Activated naive CD4-positive, alpha-beta T cell treated with anti-CD3 and anti-CD28 coated beads, Interleukin-2, amount 10 ng/mL, durations not matched to agents 7 days and 5 days (primary cell): ENCODE measurements around the gene TFPT.
"Not testable (repeated sequence)": the region's sequence is repeated elsewhere in the genome, so short reads cannot be mapped to it uniquely, and the experiment has no call there.

Source experiments
- CTCF ChIA-PET: fragments of 350-600 bp; sonication (Branson Sonifier 250); formaldehyde crosslinking; loops from one replicate; lab custom pipeline; 2021; ENCODE audit warnings: antibody characterized with exemption; lab: Charles Lee
- DNase-seq: peaks from one replicate; pipeline ENCODE4 v3.0.0-alpha.2; 2020
- H3K27ac Mint-ChIP-seq: one replicate; pipeline ENCODE4 v1.8.0; 2021; ENCODE audit warnings: mild to moderate bottlenecking, moderate library complexity, mixed read lengths
- H3K27me3 Mint-ChIP-seq: one replicate; pipeline ENCODE4 v1.8.0; 2021; ENCODE audit warnings: mild to moderate bottlenecking, mixed read lengths
- H3K36me3 Mint-ChIP-seq: one replicate; pipeline ENCODE4 v1.8.0; 2021; ENCODE audit warnings: mixed read lengths
- H3K4me1 Mint-ChIP-seq: one replicate; pipeline ENCODE4 v1.8.0; 2021; ENCODE audit warnings: mixed read lengths
- H3K4me3 Mint-ChIP-seq: one replicate; pipeline ENCODE4 v1.8.0; 2021; ENCODE audit warnings: mild to moderate bottlenecking, moderate library complexity, mixed read lengths
- H3K9me3 Mint-ChIP-seq: one replicate; pipeline ENCODE4 v1.8.0; 2021; ENCODE audit warnings: mixed read lengths

TFPT gene

GRCh38 chr19:54121259-54121658 lies 5.8 kb upstream of the TFPT start:
- Mint-ChIP-seq H3K36me3 (peaks cover 26% of the 10 kb centered on the region), H3K4me1 (peaks cover 18% of the 10 kb centered on the region), H3K27me3 (no peaks in the 10 kb centered on the region), H3K4me3 (no peak overlapping the region), H3K27ac (no peak overlapping the region), H3K9me3 (no peaks in the 10 kb centered on the region)
- CTCF ChIA-PET: no interaction called here
- no peak for DNase-seq

GRCh38 chr19:54114340-54115108 lies 933 bp downstream of the TFPT start:
- Mint-ChIP-seq H3K36me3 (peaks cover 32% of the 10 kb centered on the region), H3K4me3 (peak overlapping the region; percentile 85), H3K9me3 (no peaks in the 10 kb centered on the region), H3K27ac (peak overlapping the region; percentile 86), H3K27me3 (no peaks in the 10 kb centered on the region), H3K4me1 (peaks cover 48% of the 10 kb centered on the region)
- DNase-seq: peak; percentile 83
- CTCF ChIA-PET: no interaction called here

DNA sequence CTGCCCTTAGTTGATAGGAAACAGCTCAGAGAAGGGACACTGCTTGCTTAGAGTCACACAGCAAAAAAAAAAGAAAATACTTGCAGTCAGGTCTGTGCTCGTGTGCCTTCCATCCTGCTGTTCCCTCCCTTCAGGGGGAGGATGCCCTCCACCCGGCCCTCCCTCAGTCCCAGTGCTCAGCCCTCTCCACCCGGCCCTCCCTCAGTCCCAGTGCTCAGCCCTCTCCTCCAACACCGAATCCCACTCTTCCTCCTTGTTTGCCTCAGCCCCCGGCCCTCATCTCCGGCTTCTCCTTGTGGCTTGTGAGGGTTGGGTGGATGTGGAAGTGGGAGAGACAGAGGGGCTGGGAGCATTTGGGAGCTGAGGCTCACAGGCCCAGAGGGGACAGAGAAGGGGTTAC lies 5.8 kb downstream of the TFPT start:
- Mint-ChIP-seq H3K9me3 (no peaks in the 10 kb centered on the region), H3K27me3 (no peaks in the 10 kb centered on the region), H3K36me3 (peaks cover 51% of the 10 kb centered on the region), H3K4me3 (no peak overlapping the region), H3K27ac (no peak overlapping the region), H3K4me1 (peaks cover 31% of the 10 kb centered on the region)
- DNase-seq: no peak
- CTCF ChIA-PET: no interaction called here

DNA sequence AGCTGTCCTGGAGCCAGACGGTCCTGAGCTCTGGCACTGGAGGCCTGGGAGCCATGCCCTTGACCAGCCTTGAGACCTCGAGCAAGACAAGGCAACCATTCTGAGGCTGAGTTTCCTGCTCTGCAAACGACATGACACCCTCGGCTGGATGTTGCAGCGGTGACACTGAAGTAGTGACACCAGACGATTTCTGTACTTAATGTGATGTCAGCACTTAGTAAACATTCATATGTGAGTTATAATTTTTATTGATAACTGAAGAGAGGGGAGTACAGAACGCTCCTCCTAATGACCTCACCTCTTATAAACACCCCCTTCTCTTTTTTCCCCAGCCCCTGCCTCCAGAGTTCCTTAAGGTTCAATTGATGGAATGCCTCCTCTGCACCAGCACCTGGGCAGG lies 7.0 kb downstream of the TFPT start:
- CTCF ChIA-PET: no interaction called here
- Mint-ChIP-seq H3K4me1 (peaks cover 26% of the 10 kb centered on the region), H3K36me3 (peaks cover 43% of the 10 kb centered on the region), H3K27me3 (no peaks in the 10 kb centered on the region), H3K9me3 (no peaks in the 10 kb centered on the region), H3K27ac (no peak overlapping the region), H3K4me3 (no peak overlapping the region)
- DNase-seq: no peak

DNA sequence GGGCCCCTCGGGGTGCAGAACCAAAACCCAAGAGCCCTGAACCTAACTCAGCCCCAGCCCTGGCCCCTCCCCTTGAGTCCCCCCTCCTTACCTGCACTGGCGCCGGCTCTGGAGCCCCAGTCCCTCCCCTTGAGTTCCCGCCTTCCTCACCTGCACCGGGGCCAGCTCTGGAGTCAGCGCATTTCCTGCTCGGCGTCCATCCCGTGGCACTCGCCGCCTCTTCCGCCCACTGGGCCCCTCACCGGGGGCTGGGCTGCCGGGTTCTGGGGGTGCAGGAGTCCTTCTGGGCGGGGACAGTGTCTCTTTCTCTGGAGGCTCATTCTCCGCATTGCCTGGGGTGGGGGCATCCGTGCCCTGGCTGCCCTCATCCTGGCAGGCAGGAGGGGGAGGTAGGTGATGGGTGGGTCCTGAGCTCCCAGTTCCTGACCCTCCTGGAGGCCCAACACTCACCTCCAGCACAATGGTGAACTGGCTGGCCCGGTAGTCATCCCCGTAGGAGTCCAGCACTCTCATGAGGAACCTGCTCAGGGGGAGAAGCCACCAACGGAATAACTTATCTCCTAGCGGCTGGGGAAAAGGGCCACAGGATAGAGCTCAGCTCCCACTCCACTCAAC lies 7.5 kb downstream of the TFPT start:
- H3K36me3 Mint-ChIP-seq: peaks cover 41% of the 10 kb centered on the region
- no peak overlapping the region for H3K4me3 Mint-ChIP-seq

DNA sequence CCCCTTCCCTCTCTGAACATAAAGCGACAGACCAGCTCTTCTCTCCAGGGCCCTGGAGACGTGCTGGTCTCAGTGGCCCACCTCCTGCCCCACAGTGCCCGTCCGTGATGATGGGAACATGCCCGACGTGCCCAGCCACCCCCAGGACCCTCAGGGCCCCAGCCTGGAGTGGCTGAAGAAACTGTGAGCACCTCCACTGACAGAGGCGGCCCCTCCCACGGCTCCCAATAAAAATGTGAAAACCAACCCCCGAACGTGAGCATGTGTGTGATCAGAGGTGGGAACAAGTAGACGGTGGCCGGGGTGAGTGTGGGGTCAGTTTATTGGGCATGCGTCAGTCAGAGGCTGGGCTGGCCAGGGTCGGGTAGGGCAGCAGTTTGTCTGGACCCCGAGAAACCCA lies 8.7 kb downstream of the TFPT start:
- peaks cover 32% of the 10 kb centered on the region for H3K4me1 Mint-ChIP-seq
- H3K4me3 Mint-ChIP-seq: no peak overlapping the region
- no peak overlapping the region for H3K27ac Mint-ChIP-seq
- CTCF ChIA-PET: no interaction called here
- H3K36me3 Mint-ChIP-seq: peaks cover 40% of the 10 kb centered on the region
- DNase-seq: no peak
- H3K27me3 Mint-ChIP-seq: no peaks in the 10 kb centered on the region
- H3K9me3 Mint-ChIP-seq: no peaks in the 10 kb centered on the region

More for the DNA sequence above, 7.5 kb downstream of the TFPT start:
- no peak overlapping the region for H3K27ac Mint-ChIP-seq
- CTCF ChIA-PET: no interaction called here
- H3K27me3 Mint-ChIP-seq: no peaks in the 10 kb centered on the region
- peaks cover 26% of the 10 kb centered on the region for H3K4me1 Mint-ChIP-seq
- H3K9me3 Mint-ChIP-seq: no peaks in the 10 kb centered on the region
- no peak for DNase-seq

DNA sequence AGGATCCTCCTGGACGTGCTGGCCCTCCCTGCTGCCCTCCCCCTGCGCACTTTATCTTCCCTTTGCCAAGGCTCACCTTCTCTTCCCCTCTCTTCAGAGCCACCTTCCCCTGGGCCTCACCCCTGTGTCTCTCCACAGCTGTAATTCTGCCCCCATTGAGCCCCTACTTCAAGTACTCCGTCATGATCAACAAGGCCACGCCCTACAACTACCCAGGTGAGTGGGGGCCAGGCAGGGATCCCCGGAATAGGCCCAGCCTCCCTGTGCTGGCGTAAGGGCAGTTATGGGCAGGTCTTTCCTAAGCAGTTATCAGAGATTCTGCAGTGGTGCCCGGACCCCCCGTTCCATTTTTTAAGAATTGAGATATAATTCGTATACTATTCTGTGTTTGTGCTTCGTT lies 9.7 kb downstream of the TFPT start:
- no peaks in the 10 kb centered on the region for H3K9me3 Mint-ChIP-seq
- H3K27me3 Mint-ChIP-seq: no peaks in the 10 kb centered on the region
- CTCF ChIA-PET: no interaction called here
- peaks cover 37% of the 10 kb centered on the region for H3K36me3 Mint-ChIP-seq
- peaks cover 31% of the 10 kb centered on the region for H3K4me1 Mint-ChIP-seq
- H3K27ac Mint-ChIP-seq: peak overlapping the region; percentile 62
- DNase-seq: no peak
- H3K4me3 Mint-ChIP-seq: no peak overlapping the region

GRCh38 chr19:54104998-54105715 lies 10.3 kb downstream of the TFPT start:
- peaks cover 28% of the 10 kb centered on the region for H3K4me1 Mint-ChIP-seq
- CTCF ChIA-PET: no interaction called here
- DNase-seq: no peak
- no peak overlapping the region for H3K4me3 Mint-ChIP-seq
- no peak overlapping the region for H3K27ac Mint-ChIP-seq
- peaks cover 5% of the 10 kb centered on the region for H3K27me3 Mint-ChIP-seq
- H3K36me3 Mint-ChIP-seq: peaks cover 32% of the 10 kb centered on the region
- no peaks in the 10 kb centered on the region for H3K9me3 Mint-ChIP-seq

DNA sequence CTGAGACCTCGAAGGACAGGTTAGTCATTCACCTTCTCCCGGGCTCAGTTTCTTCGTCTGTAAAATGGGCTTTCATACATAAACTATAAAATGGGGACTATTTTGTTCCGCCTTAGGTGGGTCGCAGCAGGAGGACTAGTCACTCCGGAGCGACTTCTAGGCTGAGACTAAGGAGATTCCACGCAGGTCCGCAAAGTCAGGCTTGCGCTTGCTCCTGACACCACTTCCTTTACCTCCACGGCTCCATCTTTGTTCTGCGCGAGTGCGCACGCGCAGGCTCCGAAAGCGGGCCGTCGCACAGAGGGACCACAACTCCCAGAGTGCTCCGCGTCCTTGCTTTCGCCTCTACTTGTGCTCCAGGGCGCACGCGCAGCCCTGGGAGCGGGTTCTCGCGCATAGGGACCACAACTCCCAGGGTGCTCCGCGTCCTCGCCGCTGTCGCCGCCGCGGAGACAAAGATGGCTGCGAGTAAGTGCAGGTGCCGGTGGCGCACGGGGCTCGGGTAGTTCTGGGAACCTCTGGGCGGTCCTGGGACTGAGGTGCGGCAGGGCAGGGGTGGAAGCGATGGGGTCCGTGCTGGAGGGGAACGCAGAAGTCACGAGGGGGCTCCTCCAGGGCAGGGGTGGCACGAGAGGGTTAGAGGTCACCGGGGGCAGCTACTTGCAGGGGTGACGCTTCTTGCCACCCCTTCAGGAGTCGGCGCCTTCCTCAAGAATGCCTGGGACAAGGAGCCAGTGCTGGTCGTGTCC lies 12.9 kb downstream of the TFPT start, which contains the start of gene NDUFA3:
TSS of gene NDUFA3 (plus strand) at position 435 of the 749 bp plus-strand sequence. CDS start at position 459, 24 bp downstream.
- H3K4me3 Mint-ChIP-seq: peak within 1 kb of the TSS; percentile 99
- H3K27ac Mint-ChIP-seq: peak within 1 kb of the TSS; percentile 91
- H3K4me1 Mint-ChIP-seq: peaks cover 27% of the 10 kb centered on the region
- peak; percentile 98 for DNase-seq
- H3K36me3 Mint-ChIP-seq: peaks cover 23% of the 10 kb centered on the region
- H3K27me3 Mint-ChIP-seq: peaks cover 8% of the 10 kb centered on the region
- CTCF ChIA-PET: no interaction called here
- no peaks in the 10 kb centered on the region for H3K9me3 Mint-ChIP-seq

DNA sequence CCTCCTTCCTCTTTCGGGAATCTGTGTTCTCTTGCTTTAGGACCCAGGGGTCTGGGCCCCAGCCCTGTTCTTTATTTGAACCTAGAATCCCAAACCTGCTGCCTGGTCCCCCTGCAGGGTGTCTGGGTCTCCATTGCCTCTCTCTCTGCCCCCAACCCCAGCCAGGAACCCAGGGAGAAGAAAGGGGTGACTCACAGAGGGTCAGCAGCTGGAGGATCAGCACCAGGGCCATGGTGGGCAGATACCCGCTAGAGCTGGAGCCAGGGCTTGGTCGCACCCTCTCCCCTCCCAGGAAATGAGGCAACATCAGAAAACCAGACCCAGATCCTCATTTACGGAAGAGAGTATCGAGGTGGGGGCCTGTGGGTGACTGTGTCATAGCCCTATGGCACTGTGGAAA lies 14.9 kb downstream of the TFPT start, which contains the start of gene OSCAR:
TSS of gene OSCAR (minus strand) at position 243 of the 400 bp plus-strand sequence. CDS start at position 232, 11 bp downstream.
- CTCF ChIA-PET: no interaction called here
- H3K27ac Mint-ChIP-seq: peak within 1 kb of the TSS; percentile 60

DNA sequence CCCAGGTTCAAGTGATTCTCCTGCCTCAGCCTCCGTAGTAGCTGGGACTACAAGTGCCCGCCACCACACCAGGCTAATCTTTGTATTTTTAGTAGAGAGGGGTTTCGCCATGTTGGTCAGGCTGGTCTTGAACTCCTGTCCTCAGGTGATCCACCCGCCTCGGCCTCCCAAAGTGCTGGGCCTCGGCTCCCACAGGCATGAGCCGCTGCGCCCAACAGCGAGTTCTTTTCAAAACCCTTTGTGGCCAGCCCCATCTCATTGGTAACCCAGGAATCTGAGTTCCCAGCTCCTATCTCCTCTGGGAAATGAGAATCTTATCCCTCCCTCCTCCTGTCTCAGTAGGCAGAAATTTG lies 15.6 kb downstream of the TFPT start:
- H3K36me3 Mint-ChIP-seq, CTCF ChIA-PET, H3K4me3 Mint-ChIP-seq, DNase-seq, H3K9me3 Mint-ChIP-seq, H3K27ac Mint-ChIP-seq: not testable (repeated sequence)
- peaks cover 26% of the 10 kb centered on the region for H3K4me1 Mint-ChIP-seq
- H3K27me3 Mint-ChIP-seq: peaks cover 29% of the 10 kb centered on the region

More for the DNA sequence above, 14.9 kb downstream of the TFPT start, which contains the start of gene OSCAR:
- no peaks in the 10 kb centered on the region for H3K9me3 Mint-ChIP-seq
- peak within 1 kb of the TSS; percentile 2 for H3K4me3 Mint-ChIP-seq
- H3K27me3 Mint-ChIP-seq: peaks cover 23% of the 10 kb centered on the region
- H3K4me1 Mint-ChIP-seq: peaks cover 30% of the 10 kb centered on the region
- H3K36me3 Mint-ChIP-seq: peaks cover 6% of the 10 kb centered on the region
- no peak for DNase-seq

- Mint-ChIP-seq H3K27ac (no peak overlapping the region), H3K27me3 (peaks cover 34% of the 10 kb centered on the region), H3K36me3 (peaks cover 3% of the 10 kb centered on the region), H3K4me3 (no peak overlapping the region), H3K9me3 (no peaks in the 10 kb centered on the region), H3K4me1 (peaks cover 28% of the 10 kb centered on the region)
- CTCF ChIA-PET: no interaction called here
- no peak for DNase-seq
Measured at GRCh38 chr19:54099190-54099902, 16.1 kb downstream of the TFPT start.

DNA sequence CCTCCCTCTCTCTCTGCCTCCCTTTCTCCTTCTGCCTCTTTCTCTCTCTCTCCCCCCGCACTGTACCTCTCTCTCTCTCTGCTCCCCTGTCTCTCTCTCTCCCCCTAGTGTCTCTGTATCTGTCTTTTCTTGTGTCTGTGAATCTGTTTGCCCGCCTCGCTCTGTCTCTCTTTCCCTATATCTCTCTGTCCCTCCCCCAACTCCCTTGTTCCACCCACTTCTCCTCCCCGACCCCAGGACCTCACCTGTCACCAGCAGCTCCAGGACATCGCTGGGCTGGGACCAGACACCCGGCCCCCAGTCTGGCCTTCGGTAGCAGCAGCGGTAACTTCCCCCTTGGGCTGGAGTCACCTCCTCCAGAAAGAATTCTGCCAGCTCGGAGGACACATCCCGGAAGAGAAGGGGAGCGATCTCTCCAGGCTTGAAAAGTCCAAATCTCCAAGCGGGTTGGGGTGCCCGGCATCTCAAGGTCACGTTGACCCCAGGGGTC lies 18.8 kb downstream of the TFPT start:
- H3K9me3 Mint-ChIP-seq: peaks cover 3% of the 10 kb centered on the region
- H3K4me3 Mint-ChIP-seq: peak overlapping the region; percentile 50
- peaks cover 16% of the 10 kb centered on the region for H3K4me1 Mint-ChIP-seq
- peak overlapping the region; percentile 11 for H3K27ac Mint-ChIP-seq
- DNase-seq: no peak
- peaks cover 41% of the 10 kb centered on the region for H3K27me3 Mint-ChIP-seq
- CTCF ChIA-PET: interaction anchor here (0.7 to 1.1 kb wide), 3 partner anchors 10 to 253 kb away, joined by 3 to 4 read pairs (median 3); partner anchors contain the start of gene CNOT3
- H3K36me3 Mint-ChIP-seq: no peaks in the 10 kb centered on the region
